ENCODE measurements around the gene LRIT2. TPM values are rescaled to one million over a fixed set of nuclear protein-coding genes. Genes with fewer than 3 reads are reported as not detected.

The LRIT2 gene
- total RNA-seq, 3 donors from 2014 or later, result not detected

- intact Hi-C loops (cut with DNase I, micrococcal nuclease), result no loop called here
- DNase-seq, result peak in 2 of 3 donors; percentile 70 to 85
- Histone ChIP-seq H3K36me3 (ENCODE audit: low read depth) (no peaks in the 10 kb centered on the region), H3K4me1 (ENCODE audit: low read depth) (peaks cover 42% of the 10 kb centered on the region), H3K4me3 (no peak overlapping the region), H3K9me3 (no peaks in the 10 kb centered on the region)
- TF ChIP-seq CTCF (IDR thresholded peaks at IDR 0.05), result no peak
- ATAC-seq, result peak; percentile 62
These were observed 29.3 kb downstream of the LRIT2 start for GRCh38 chr10:84196083-84196482.

GRCh38 chr10:84195044-84195830 lies 30.1 kb downstream of the LRIT2 start:
- Histone ChIP-seq H3K4me3 (peak overlapping the region; percentile 32), H3K9me3 (no peaks in the 10 kb centered on the region), H3K4me1 (ENCODE audit: low read depth) (peaks cover 37% of the 10 kb centered on the region), H3K36me3 (ENCODE audit: low read depth) (no peaks in the 10 kb centered on the region)
- peak; percentile 4 for ATAC-seq
- intact Hi-C loops (cut with DNase I, micrococcal nuclease), result no loop called here
- peak in 1 of 3 donors; percentile 68 for DNase-seq
- no peak for TF ChIP-seq CTCF (IDR thresholded peaks at IDR 0.05)

GRCh38 chr10:84194424-84195043 lies 30.8 kb downstream of the LRIT2 start, which contains the start of gene CDHR1:
Gene CDHR1 (plus strand): TSS chr10:84194537. CDS start chr10:84194761, 224 bp downstream.
- ATAC-seq (peak; percentile 56), DNase-seq (peak; percentile 82 to 84 (median 83))
- peaks cover 34% of the 10 kb centered on the region for H3K4me1 ChIP-seq (ENCODE audit: low read depth)
- H3K9me3 ChIP-seq, result no peaks in the 10 kb centered on the region
- TF ChIP-seq CTCF (IDR thresholded peaks at IDR 0.05), result no peak
- no peaks in the 10 kb centered on the region for H3K36me3 ChIP-seq (ENCODE audit: low read depth)
- H3K4me3 ChIP-seq, result peak within 1 kb of the TSS; percentile 32
- intact Hi-C loops (cut with DNase I, micrococcal nuclease), result no loop called here

- H3K4me1 ChIP-seq (ENCODE audit: low read depth), result peaks cover 35% of the 10 kb centered on the region
- no peak for TF ChIP-seq CTCF (IDR thresholded peaks at IDR 0.05)
- intact Hi-C loops (cut with DNase I, micrococcal nuclease), result no loop called here
- ATAC-seq (no peak), DNase-seq (no peak)
- no peaks in the 10 kb centered on the region for H3K36me3 ChIP-seq (ENCODE audit: low read depth)
- no peak overlapping the region for H3K4me3 ChIP-seq
- no peaks in the 10 kb centered on the region for H3K9me3 ChIP-seq
These were observed 31.4 kb downstream of the LRIT2 start for GRCh38 chr10:84193846-84194423.

- Histone ChIP-seq H3K36me3 (ENCODE audit: low read depth) (no peaks in the 10 kb centered on the region), H3K4me3 (no peak overlapping the region), H3K4me1 (ENCODE audit: low read depth) (peaks cover 34% of the 10 kb centered on the region), H3K9me3 (no peaks in the 10 kb centered on the region)
- no peak for DNase-seq
- ATAC-seq, result no peak
- no peak for TF ChIP-seq CTCF (IDR thresholded peaks at IDR 0.05)
- intact Hi-C loops (cut with DNase I, micrococcal nuclease), result no loop called here
These were observed 32.0 kb downstream of the LRIT2 start for GRCh38 chr10:84193327-84193726.

Data from mucosa of descending colon (tissue), 3 donors.